ENCODE results near the gene LHX4. TPM values are rescaled to one million over a fixed set of nuclear protein-coding genes. Genes with fewer than 3 reads are reported as not detected.

Gene LHX4
- total RNA-seq, 3 donors from 2014 or later (not counting 1 experiment from before 2014, with no cell fraction given): 0.08 TPM; not detected in 2

DNA sequence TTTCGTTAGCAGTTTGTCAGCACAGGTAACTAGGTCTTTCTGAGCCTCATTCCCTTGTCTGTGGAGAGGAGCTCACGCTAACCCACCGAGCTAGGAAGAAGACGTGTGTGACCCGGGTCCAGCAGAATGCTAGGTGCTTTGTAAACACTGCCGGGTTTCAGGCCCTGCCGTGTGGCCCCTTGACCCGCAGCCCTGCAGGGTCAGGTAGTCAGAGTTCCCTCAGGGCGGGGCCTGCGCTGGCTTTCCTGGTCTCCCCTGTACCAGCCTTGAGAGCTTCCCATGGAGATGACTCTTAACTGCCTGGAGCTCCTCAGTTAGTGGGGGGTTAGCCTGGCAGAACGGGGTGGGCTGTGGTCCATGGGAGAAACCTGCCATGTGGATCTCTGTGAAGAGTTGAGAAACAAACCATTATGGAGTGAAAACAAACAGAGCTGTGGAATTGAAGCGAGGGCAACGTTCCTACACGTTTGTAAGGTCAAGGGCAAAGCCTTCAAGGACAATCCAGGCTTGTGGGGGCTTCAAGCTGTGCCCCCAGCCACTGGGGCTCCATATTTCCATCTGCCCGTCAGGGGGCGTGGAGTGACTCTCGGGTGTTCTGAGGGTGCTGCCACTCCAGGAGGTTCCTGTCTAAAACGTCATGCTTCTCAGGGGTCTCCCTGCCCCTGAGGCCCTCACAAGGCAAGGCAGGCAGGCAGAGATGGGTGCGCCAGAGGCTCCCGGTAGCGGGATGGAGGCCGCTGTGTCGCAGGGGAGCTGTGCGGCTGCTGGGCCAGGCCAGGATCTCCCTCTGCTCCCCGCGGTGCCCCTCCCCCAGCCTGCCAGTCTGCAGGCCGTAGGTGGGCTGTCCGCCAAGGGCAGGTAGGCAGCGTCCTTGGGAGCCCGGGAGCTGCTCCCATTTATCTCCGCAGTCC, 23.8 kb downstream of the LHX4 start:
- H3K9me3 Mint-ChIP-seq: no peaks in the 10 kb centered on the region
- Histone ChIP-seq H3K4me3 (ENCODE audit: low read length) (no peak overlapping the region), H3K36me3 (ENCODE audit: control insufficient read depth, insufficient read depth, low read length) (no peaks in the 10 kb centered on the region), H3K27ac (ENCODE audit: low read length) (no peak overlapping the region), H3K27me3 (ENCODE audit: control insufficient read depth, insufficient read depth, low read length) (peaks cover 2% of the 10 kb centered on the region), H3K9me3 (ENCODE audit: control insufficient read depth, insufficient read depth, low read length) (no peaks in the 10 kb centered on the region), H3K4me1 (ENCODE audit: control insufficient read depth, insufficient read depth, low read length) (peaks cover 7% of the 10 kb centered on the region)
- intact Hi-C loops (cut with micrococcal nuclease): no loop called here
- H3K36me3 Mint-ChIP-seq: no peaks in the 10 kb centered on the region
- DNase-seq (no peak), ATAC-seq (no peak)
- no peak overlapping the region for H3K27ac Mint-ChIP-seq
- no peak overlapping the region for H3K4me3 Mint-ChIP-seq
- H3K27me3 Mint-ChIP-seq (ENCODE audit: low read depth in 2 of 2): peaks cover 11 to 37% of the 10 kb centered on the region in 2 donors
- H3K4me1 Mint-ChIP-seq: peaks cover 0 to 6% of the 10 kb centered on the region in 2 donors
- 87% methylated on average over 31 of the region's 31 CpGs for WGBS (ENCODE audit: insufficient coverage)
- TF ChIP-seq, protein P1, sequence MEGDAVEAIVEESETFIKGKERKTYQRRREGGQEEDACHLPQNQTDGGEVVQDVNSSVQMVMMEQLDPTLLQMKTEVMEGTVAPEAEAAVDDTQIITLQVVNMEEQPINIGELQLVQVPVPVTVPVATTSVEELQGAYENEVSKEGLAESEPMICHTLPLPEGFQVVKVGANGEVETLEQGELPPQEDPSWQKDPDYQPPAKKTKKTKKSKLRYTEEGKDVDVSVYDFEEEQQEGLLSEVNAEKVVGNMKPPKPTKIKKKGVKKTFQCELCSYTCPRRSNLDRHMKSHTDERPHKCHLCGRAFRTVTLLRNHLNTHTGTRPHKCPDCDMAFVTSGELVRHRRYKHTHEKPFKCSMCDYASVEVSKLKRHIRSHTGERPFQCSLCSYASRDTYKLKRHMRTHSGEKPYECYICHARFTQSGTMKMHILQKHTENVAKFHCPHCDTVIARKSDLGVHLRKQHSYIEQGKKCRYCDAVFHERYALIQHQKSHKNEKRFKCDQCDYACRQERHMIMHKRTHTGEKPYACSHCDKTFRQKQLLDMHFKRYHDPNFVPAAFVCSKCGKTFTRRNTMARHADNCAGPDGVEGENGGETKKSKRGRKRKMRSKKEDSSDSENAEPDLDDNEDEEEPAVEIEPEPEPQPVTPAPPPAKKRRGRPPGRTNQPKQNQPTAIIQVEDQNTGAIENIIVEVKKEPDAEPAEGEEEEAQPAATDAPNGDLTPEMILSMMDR (IDR thresholded peaks at IDR 0.05): no peak

DNA sequence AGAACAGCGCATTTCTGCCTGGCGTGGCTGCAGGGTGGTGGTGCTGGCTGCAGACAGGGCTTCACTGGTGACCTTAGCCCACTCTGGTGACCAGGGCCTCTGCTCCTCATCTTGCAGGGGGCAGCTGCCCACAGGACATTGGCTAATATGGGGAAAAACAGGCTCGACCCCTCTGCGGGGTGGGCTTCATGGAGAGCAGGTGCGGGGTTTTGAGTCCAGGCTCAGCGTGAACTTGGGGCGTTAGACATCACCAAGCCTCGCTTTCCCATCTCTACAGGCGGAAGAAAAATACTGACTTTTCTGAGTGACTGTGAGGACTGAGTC, 24.4 kb downstream of the LHX4 start:
- 93% methylated on average over 9 of the region's 9 CpGs for WGBS (ENCODE audit: insufficient coverage)

DNA sequence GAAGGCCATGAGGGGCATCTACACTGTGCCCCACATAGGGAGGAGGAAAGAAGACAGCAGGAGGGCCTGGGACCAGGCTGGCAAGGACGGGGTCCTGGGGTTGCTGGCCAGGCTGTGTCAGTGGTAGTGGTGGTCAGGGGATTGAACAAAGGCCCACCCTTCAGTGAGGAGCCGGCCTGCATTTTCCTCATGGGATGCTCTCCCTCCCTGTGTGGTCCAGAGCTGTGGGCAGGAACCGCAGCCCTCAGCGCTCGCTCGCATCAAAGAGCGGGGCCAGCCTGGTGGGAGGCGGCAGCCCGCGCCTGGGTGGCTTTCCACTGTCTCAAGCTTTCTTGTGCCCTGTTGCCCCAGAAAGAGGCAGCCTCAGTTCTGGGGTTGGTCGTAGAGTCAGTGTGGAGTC, 24.8 kb downstream of the LHX4 start:
- Mint-ChIP-seq H3K27me3 (ENCODE audit: low read depth in 2 of 2) (peaks cover 11 to 37% of the 10 kb centered on the region in 2 donors), H3K36me3 (no peaks in the 10 kb centered on the region), H3K4me3 (no peak overlapping the region), H3K27ac (no peak overlapping the region), H3K9me3 (no peaks in the 10 kb centered on the region), H3K4me1 (peaks cover 0 to 6% of the 10 kb centered on the region in 2 donors)
- Histone ChIP-seq H3K4me1 (ENCODE audit: control insufficient read depth, insufficient read depth, low read length) (peaks cover 6% of the 10 kb centered on the region), H3K36me3 (ENCODE audit: control insufficient read depth, insufficient read depth, low read length) (no peaks in the 10 kb centered on the region), H3K4me3 (ENCODE audit: low read length) (no peak overlapping the region), H3K27me3 (ENCODE audit: control insufficient read depth, insufficient read depth, low read length) (peaks cover 2% of the 10 kb centered on the region), H3K27ac (ENCODE audit: low read length) (no peak overlapping the region), H3K9me3 (ENCODE audit: control insufficient read depth, insufficient read depth, low read length) (no peaks in the 10 kb centered on the region)
- TF ChIP-seq, protein P1 (IDR thresholded peaks at IDR 0.05): no peak
- intact Hi-C loops (cut with micrococcal nuclease): no loop called here
- 89% methylated on average over 11 of the region's 11 CpGs for WGBS (ENCODE audit: insufficient coverage)
- DNase-seq (no peak), ATAC-seq (no peak)

More for the DNA sequence above, 24.4 kb downstream of the LHX4 start:
- H3K9me3 ChIP-seq (ENCODE audit: control insufficient read depth, insufficient read depth, low read length): no peaks in the 10 kb centered on the region
- H3K36me3 ChIP-seq (ENCODE audit: control insufficient read depth, insufficient read depth, low read length): no peaks in the 10 kb centered on the region
- H3K36me3 Mint-ChIP-seq: no peaks in the 10 kb centered on the region
- peaks cover 2% of the 10 kb centered on the region for H3K27me3 ChIP-seq (ENCODE audit: control insufficient read depth, insufficient read depth, low read length)
- H3K4me3 Mint-ChIP-seq: no peak overlapping the region
- no peak overlapping the region for H3K27ac ChIP-seq (ENCODE audit: low read length)
- peaks cover 11 to 41% of the 10 kb centered on the region in 2 donors for H3K27me3 Mint-ChIP-seq (ENCODE audit: low read depth in 2 of 2)
- H3K9me3 Mint-ChIP-seq: no peaks in the 10 kb centered on the region
- no peak overlapping the region for H3K4me3 ChIP-seq (ENCODE audit: low read length)
- DNase-seq (no peak), ATAC-seq (no peak)
- peaks cover 0 to 6% of the 10 kb centered on the region in 2 donors for H3K4me1 Mint-ChIP-seq
- no peak overlapping the region for H3K27ac Mint-ChIP-seq
- TF ChIP-seq, protein P1 (IDR thresholded peaks at IDR 0.05): no peak
- intact Hi-C loops (cut with micrococcal nuclease): no loop called here
- peaks cover 7% of the 10 kb centered on the region for H3K4me1 ChIP-seq (ENCODE audit: control insufficient read depth, insufficient read depth, low read length)

Measured in natural killer cell (primary cell).